ENCODE results near the gene SMCO3.

The SMCO3 gene

DNA sequence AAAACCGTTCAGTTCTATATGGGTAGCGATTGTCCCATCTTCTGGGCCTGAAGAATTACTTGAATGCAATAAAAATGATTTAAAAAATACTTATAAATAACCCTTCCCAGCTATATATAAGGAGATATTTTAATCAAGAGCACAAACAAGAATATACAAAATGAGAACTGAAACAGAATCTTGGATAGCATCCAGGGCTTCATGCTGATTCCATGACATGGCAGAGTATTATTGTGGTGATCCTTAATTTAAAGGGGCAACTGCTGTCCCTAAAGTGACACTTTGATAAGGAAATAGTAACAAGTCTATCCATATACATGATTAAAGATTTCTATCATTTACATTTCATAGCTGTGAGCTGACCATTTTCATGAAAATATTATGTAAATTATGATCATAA lies 29.5 kb downstream of the SMCO3 start:
- TF ChIP-seq, protein P1, sequence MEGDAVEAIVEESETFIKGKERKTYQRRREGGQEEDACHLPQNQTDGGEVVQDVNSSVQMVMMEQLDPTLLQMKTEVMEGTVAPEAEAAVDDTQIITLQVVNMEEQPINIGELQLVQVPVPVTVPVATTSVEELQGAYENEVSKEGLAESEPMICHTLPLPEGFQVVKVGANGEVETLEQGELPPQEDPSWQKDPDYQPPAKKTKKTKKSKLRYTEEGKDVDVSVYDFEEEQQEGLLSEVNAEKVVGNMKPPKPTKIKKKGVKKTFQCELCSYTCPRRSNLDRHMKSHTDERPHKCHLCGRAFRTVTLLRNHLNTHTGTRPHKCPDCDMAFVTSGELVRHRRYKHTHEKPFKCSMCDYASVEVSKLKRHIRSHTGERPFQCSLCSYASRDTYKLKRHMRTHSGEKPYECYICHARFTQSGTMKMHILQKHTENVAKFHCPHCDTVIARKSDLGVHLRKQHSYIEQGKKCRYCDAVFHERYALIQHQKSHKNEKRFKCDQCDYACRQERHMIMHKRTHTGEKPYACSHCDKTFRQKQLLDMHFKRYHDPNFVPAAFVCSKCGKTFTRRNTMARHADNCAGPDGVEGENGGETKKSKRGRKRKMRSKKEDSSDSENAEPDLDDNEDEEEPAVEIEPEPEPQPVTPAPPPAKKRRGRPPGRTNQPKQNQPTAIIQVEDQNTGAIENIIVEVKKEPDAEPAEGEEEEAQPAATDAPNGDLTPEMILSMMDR (IDR thresholded peaks at IDR 0.05; ENCODE audit: low read depth, low read length): no peak
- DNase-seq (ENCODE audit: extremely low read depth, low read depth): no peak

DNA sequence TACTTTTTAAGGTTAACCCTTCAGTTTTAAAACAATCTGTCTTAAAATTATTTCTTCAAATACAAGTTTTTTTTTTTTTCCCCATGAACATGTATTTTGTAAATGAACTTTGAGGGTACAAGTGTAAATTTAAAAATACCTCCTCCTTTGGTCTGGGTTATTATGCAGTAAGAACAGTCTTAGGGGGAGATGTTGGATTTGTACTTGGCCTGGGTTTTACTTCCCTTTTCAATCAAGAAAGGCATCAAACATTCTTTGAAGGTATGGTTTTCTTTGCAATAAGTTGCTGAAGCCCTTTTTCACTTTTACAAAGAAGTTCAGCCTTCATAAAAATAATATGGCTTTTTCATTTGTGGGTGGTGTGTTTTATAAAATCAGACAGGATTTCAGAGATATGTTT lies 31.2 kb downstream of the SMCO3 start:
- TF ChIP-seq, protein P1 (IDR thresholded peaks at IDR 0.05; ENCODE audit: low read depth, low read length): no peak
- no peak for DNase-seq (ENCODE audit: extremely low read depth, low read depth)

DNA sequence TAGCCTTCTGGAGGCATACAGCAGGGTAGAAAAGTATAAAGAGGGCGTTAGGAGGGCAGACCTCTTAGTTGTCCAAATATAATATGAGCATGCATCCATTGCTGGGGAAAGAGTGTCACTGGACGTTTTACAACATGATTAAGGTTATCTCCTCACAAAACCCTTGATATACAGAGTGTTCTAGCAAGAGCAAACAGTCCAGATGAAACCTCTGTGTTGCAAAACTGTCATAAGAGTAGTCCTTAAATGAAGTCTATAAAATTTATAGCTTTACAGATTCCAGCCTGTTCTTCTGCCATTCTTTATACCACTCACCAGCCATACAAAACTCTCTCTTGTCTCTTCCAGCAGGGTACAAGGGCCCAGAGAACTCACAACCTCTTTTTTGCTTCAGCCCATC lies 32.4 kb downstream of the SMCO3 start:
- no peak for DNase-seq (ENCODE audit: extremely low read depth, low read depth)
- TF ChIP-seq, protein P1 (IDR thresholded peaks at IDR 0.05; ENCODE audit: low read depth, low read length): no peak

DNA sequence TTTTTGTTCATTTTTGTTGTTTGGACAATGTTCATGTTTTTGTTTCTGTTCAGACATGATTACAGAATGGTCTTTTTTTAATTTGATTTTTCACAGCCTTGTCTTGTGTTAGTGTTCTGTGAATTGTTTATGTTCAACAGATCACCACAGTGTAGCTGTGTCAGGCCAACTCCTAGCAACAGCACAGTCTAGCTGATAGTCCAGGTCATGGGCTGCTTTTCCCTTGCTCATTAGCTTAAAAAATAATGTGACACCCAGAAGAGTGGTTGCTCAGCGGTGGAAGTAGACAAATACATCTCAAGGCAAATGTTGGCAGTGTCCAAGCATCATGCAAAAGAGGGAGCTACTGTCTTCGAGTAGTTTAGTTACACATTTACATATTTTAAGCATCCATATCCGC lies 33.1 kb downstream of the SMCO3 start:
- TF ChIP-seq, protein P1 (IDR thresholded peaks at IDR 0.05; ENCODE audit: low read depth, low read length): no peak
- DNase-seq (ENCODE audit: extremely low read depth, low read depth): no peak

DNA sequence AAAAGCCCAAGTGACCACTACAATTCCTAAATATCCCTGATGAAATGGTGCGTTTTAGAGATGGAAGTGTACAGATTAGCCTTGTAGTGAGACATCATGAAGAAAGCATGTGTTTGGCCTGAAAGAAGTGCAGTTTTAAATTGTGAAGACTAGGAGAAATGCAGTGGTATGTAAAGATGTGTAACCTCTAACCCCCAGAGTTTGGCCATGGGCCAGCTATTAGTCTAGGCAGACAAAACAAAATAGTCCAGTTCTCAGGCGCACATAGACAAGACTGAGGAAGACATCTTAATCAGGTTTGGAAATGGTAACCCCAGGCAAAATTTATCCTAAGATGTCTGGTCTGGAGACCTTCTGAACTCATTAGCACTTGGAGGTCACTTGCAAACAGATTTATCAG lies 34.1 kb downstream of the SMCO3 start:
- no peak for DNase-seq (ENCODE audit: extremely low read depth, low read depth)
- TF ChIP-seq, protein P1 (IDR thresholded peaks at IDR 0.05; ENCODE audit: low read depth, low read length): no peak

DNA sequence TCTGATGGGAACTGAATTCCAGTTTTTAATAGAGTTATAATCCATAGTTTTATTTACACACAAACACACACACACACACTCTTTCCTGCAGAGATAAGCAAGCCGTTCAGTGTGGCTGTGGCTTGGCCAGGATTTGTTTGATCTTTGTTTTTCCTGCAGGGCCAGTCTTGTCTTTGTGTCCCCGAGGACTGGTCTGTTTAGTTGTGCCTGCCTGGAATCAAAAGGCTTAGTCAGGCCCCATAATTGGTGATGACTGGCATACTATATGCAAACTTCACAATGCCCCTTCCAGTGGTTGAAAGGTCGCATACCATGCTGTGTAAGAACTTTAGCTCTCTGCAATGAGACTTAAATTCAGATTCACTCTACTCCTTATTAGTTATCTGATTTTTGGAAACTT lies 36.7 kb downstream of the SMCO3 start:
- no peak for DNase-seq (ENCODE audit: extremely low read depth, low read depth)
- TF ChIP-seq, protein P1 (IDR thresholded peaks at IDR 0.05; ENCODE audit: low read depth, low read length): no peak

DNA sequence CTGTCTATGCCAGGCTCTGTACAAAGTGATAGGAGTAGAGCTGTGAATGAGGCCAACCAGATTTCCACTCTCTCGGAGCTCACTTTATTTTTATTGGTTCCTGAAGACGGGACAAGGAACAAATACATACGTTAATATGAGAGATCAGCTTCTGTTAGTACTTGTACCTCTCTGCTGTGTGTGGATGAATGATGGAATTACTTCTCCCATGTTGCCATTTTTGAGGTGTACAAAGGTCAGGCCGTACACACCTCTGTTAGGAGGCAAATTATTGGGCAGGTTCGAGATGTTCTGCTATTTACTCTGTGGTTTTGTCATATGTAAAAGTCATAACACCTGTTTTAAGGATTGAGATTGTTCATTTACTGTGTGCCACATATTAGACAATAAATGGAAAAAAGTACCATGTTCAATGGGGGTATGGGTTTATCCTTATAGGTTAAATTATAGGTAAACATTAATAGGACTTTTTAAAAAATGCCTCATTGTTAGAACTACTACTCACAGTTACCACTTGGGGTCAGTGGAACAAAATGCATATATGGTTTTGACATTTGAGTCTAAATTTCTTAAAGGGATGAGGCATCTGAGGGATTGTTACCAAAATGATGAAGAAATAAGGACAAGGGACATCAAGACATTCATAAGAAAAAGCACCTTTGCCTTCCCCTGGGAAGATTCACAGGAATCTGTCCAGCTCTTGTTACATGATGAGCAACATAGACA lies 37.6 kb downstream of the SMCO3 start:
- TF ChIP-seq, protein P1 (IDR thresholded peaks at IDR 0.05; ENCODE audit: low read depth, low read length): no peak; the same call in none of the 2 replicates
- DNase-seq (ENCODE audit: extremely low read depth, low read depth): no peak

Measured in AG09319 (cell line).